Mesendoderm (in vitro differentiated cells): ENCODE results near the gene GFPT1.

Experiments
- DNase-seq: peaks from one replicate; pipeline ENCODE4 v3.0.0; 2013
- H2AK5ac ChIP-seq: 2 replicates; pipeline ENCODE4 v1.6.1; 2013; ENCODE audit warnings: low read length, inconsistent platforms
- H2BK120ac ChIP-seq: 2 replicates; pipeline ENCODE4 v1.6.1; 2013; ENCODE audit warnings: low read depth, mild to moderate bottlenecking, low read length, moderate library complexity, mixed read lengths
- H2BK15ac ChIP-seq: replicated peaks from 2 replicates; pipeline ENCODE4 v1.6.1; 2013; ENCODE audit warnings: low read depth, mild to moderate bottlenecking, moderate library complexity
- H2BK5ac ChIP-seq: 2 replicates; pipeline ENCODE4 v1.6.1; 2013; ENCODE audit warnings: low read length, inconsistent platforms
- H3K18ac ChIP-seq: 2 replicates; pipeline ENCODE4 v1.6.1; 2013; ENCODE audit warnings: mild to moderate bottlenecking, low read length, mixed read lengths
- H3K23ac ChIP-seq: one replicate; pipeline ENCODE4 v1.6.1; 2013; ENCODE audit warnings: low read length
- H3K27ac ChIP-seq: 2 replicates; pipeline ENCODE4 v1.5.1; 2013; ENCODE audit warnings: low read depth, mild to moderate bottlenecking, inconsistent platforms, low read length, moderate library complexity
- H3K27me3 ChIP-seq: 2 replicates; pipeline ENCODE4 v1.6.1; 2013; ENCODE audit warnings: low read length, control low read depth, mild to moderate bottlenecking, inconsistent platforms; ENCODE audit not compliant: insufficient read depth, poor library complexity
- H3K36me3 ChIP-seq: 2 replicates; pipeline ENCODE4 v1.6.1; 2013; ENCODE audit warnings: low read length, inconsistent platforms; ENCODE audit not compliant: control insufficient read depth, insufficient read depth
- H3K4ac ChIP-seq: one replicate; pipeline ENCODE4 v1.6.1; 2013; ENCODE audit warnings: low read depth, mild to moderate bottlenecking, low read length, moderate library complexity
- H3K4me1 ChIP-seq: 2 replicates; pipeline ENCODE4 v1.6.1; 2013; ENCODE audit warnings: low read depth, low read length, inconsistent platforms; ENCODE audit not compliant: control insufficient read depth
- H3K4me2 ChIP-seq: 2 replicates; pipeline ENCODE4 v1.6.1; 2013; ENCODE audit warnings: low read length
- H3K4me3 ChIP-seq: 2 replicates; pipeline ENCODE4 v1.5.1; 2013; ENCODE audit warnings: mild to moderate bottlenecking, low read length
- H3K56ac ChIP-seq: one replicate; pipeline ENCODE4 v1.6.1; 2013; ENCODE audit warnings: low read length
- H3K79me1 ChIP-seq: 2 replicates; pipeline ENCODE4 v1.6.1; 2013; ENCODE audit warnings: low read length, inconsistent platforms
- H3K79me2 ChIP-seq: 2 replicates; pipeline ENCODE4 v1.6.1; 2013; ENCODE audit warnings: mild to moderate bottlenecking, low read length; ENCODE audit not compliant: control insufficient read depth, insufficient read depth
- H3K9ac ChIP-seq: 2 replicates; pipeline ENCODE4 v1.6.1; 2013; ENCODE audit warnings: low read length, inconsistent platforms
- H4K5ac ChIP-seq: one replicate; pipeline ENCODE4 v1.6.1; 2013; ENCODE audit warnings: low read length
- H4K8ac ChIP-seq: one replicate; pipeline ENCODE4 v1.6.1; 2013; ENCODE audit warnings: low read depth, mild to moderate bottlenecking, control low read depth, low read length, moderate library complexity
- WGBS: extraction: QIAGEN DNeasy Blood & Tissue Kit; methylation state at CpG from one replicate; pipeline ENCODE4 v1.1.7; 2013; ENCODE audit warnings: low lambda C conversion rate, missing lambda C conversion rate; ENCODE audit not compliant: insufficient coverage; ENCODE audit errors: extremely low coverage; 5-methylcytosine and 5-hydroxymethylcytosine counted together

The GFPT1 gene

GRCh38 chr2:69304656-69305055 is 82.4 kb downstream of the GFPT1 start:
- no peak overlapping the region for H2BK5ac ChIP-seq
- H4K8ac ChIP-seq = no peak overlapping the region
- H3K4ac ChIP-seq = no peak overlapping the region
- H3K4me3 ChIP-seq = no peak overlapping the region
- no peak overlapping the region for H3K27ac ChIP-seq
- no peaks in the 10 kb centered on the region for H3K79me2 ChIP-seq
- H2BK120ac ChIP-seq = no peak overlapping the region
- H3K23ac ChIP-seq = no peak overlapping the region
- no peak overlapping the region for H4K5ac ChIP-seq
- no peak overlapping the region for H2AK5ac ChIP-seq
- no peaks in the 10 kb centered on the region for H3K27me3 ChIP-seq
- H2BK15ac ChIP-seq = no peak overlapping the region
- no peaks in the 10 kb centered on the region for H3K36me3 ChIP-seq
- H3K56ac ChIP-seq = no peak overlapping the region
- no peak overlapping the region for H3K18ac ChIP-seq
- no CpG with 5 or more reads among the region's 13 CpGs for WGBS
- H3K9ac ChIP-seq = no peak overlapping the region
- no peak overlapping the region for H3K4me2 ChIP-seq
- no peak for DNase-seq
- peaks cover 5% of the 10 kb centered on the region for H3K4me1 ChIP-seq
- no peaks in the 10 kb centered on the region for H3K79me1 ChIP-seq

DNA sequence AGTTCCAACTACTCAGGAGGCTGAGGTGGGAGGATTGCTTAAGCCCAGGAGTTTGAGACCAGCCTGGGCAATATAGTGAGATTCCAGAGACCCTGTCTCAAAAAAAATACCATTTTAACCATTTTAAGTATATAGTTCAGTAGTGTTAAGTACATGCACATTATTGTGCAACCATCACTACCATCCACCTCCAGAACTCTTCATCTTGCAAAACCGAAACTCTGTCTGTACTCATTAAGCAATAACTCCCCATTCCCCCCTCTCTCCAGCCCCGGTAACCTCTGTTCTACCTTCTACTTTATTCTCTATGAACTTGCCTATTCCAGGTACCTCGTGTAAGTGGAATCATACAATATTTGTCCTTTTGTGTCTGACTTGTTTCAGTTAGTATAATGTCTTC is 86.4 kb downstream of the GFPT1 start:
- no peaks in the 10 kb centered on the region for H3K27me3 ChIP-seq
- H3K56ac ChIP-seq = no peak overlapping the region
- no peak overlapping the region for H3K27ac ChIP-seq
- DNase-seq = no peak
- no peak overlapping the region for H2AK5ac ChIP-seq
- H3K4ac ChIP-seq = no peak overlapping the region
- no CpG with 5 or more reads among the region's 3 CpGs for WGBS
- no peak overlapping the region for H3K4me2 ChIP-seq
- H3K4me1 ChIP-seq = no peaks in the 10 kb centered on the region
- no peak overlapping the region for H2BK5ac ChIP-seq
- H2BK15ac ChIP-seq = no peak overlapping the region
- H3K9ac ChIP-seq = no peak overlapping the region
- H3K36me3 ChIP-seq = no peaks in the 10 kb centered on the region
- no peak overlapping the region for H4K5ac ChIP-seq
- H3K79me2 ChIP-seq = no peaks in the 10 kb centered on the region
- no peaks in the 10 kb centered on the region for H3K79me1 ChIP-seq
- H3K4me3 ChIP-seq = no peak overlapping the region
- no peak overlapping the region for H3K23ac ChIP-seq
- H2BK120ac ChIP-seq = no peak overlapping the region
- H4K8ac ChIP-seq = no peak overlapping the region
- H3K18ac ChIP-seq = no peak overlapping the region

DNA sequence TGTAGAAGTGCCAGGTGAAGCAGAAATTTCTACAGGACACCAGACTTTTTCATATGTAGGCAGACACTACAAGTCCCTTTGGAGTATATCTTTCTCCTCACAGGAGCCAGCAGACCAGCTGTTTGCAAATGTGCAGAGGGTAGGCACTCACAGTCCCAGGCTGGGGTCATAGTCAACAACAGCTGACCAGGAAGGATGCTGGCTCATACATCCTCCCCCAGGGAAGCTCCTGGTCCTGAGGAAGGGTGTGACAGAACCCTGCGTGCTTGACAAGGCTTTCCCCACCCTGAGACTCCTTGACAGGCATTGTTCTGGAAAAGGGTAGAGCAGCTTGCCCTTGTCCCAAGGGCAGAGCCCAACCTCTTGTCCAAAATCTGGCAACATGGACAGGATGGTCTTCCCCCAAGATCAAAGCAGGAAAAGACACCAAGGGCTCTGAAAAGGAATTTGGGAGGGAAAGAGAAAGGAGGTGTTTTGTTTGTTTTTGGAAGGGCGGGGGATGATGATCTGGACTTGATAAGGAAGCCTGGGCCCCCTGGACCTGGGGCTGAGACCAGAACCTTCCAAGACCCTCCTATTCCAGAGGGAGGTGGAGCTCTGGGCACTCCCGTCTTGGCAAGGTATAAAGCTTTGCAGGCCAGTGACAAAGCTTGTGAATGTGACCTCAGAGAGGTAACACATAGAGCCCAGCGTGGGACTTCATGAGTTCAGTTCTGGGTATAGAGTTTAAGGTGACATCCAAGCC is 87.1 kb downstream of the GFPT1 start:
- Histone ChIP-seq H3K27ac (no peak overlapping the region), H3K4me1 (no peaks in the 10 kb centered on the region), H2BK120ac (no peak overlapping the region), H3K4me3 (no peak overlapping the region), H2BK5ac (no peak overlapping the region), H3K9ac (no peak overlapping the region), H3K79me1 (no peaks in the 10 kb centered on the region), H3K79me2 (no peaks in the 10 kb centered on the region), H2AK5ac (no peak overlapping the region), H3K23ac (no peak overlapping the region), H3K4ac (no peak overlapping the region), H3K27me3 (no peaks in the 10 kb centered on the region), H3K36me3 (no peaks in the 10 kb centered on the region), H3K4me2 (no peak overlapping the region), H3K56ac (no peak overlapping the region), H3K18ac (no peak overlapping the region), H2BK15ac (no peak overlapping the region), H4K5ac (no peak overlapping the region), H4K8ac (no peak overlapping the region)
- 100% methylated on average over 1 of the region's 4 CpGs for WGBS
- no peak for DNase-seq

DNA sequence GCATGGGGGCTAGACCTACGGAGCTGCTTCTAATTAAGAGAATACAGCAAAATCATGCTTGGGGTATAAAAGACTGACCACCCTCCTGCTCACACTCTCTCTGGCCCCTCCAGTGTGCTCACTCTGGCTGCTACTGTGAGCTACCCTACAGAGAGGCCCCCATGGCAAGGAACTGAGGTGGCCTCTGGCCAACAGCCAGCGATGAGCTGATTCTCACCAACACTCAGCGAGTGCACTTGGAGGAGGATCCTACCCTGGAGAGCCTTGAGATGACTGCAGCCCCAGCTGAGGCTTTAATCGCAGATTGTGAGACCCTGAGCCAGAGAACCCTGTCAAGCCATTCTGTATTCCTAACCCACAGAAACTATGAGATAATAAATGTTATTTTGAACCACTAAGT is 88.2 kb downstream of the GFPT1 start:
- no peak overlapping the region for H3K9ac ChIP-seq
- H3K4me1 ChIP-seq = no peaks in the 10 kb centered on the region
- no peak overlapping the region for H2AK5ac ChIP-seq
- H3K27me3 ChIP-seq = no peaks in the 10 kb centered on the region
- H2BK5ac ChIP-seq = no peak overlapping the region
- no peaks in the 10 kb centered on the region for H3K79me2 ChIP-seq
- no peak overlapping the region for H3K27ac ChIP-seq
- no peak overlapping the region for H3K4me3 ChIP-seq
- no peak overlapping the region for H3K23ac ChIP-seq
- no peaks in the 10 kb centered on the region for H3K79me1 ChIP-seq
- no peak overlapping the region for H3K18ac ChIP-seq
- no peaks in the 10 kb centered on the region for H3K36me3 ChIP-seq
- H3K56ac ChIP-seq = no peak overlapping the region
- H2BK15ac ChIP-seq = no peak overlapping the region
- H4K8ac ChIP-seq = no peak overlapping the region
- DNase-seq = no peak
- no peak overlapping the region for H3K4ac ChIP-seq
- H4K5ac ChIP-seq = no peak overlapping the region
- WGBS = no CpG with 5 or more reads among the region's 4 CpGs
- H2BK120ac ChIP-seq = no peak overlapping the region
- H3K4me2 ChIP-seq = no peak overlapping the region

- Histone ChIP-seq H3K79me2 (no peaks in the 10 kb centered on the region), H2BK120ac (no peak overlapping the region), H2BK15ac (no peak overlapping the region), H3K4me1 (no peaks in the 10 kb centered on the region), H2AK5ac (no peak overlapping the region), H3K27ac (no peak overlapping the region), H4K8ac (no peak overlapping the region), H3K56ac (no peak overlapping the region), H3K36me3 (no peaks in the 10 kb centered on the region), H4K5ac (no peak overlapping the region), H3K4ac (no peak overlapping the region), H3K9ac (no peak overlapping the region), H3K79me1 (no peaks in the 10 kb centered on the region), H3K4me3 (no peak overlapping the region), H2BK5ac (no peak overlapping the region), H3K23ac (no peak overlapping the region), H3K18ac (no peak overlapping the region), H3K4me2 (no peak overlapping the region), H3K27me3 (no peaks in the 10 kb centered on the region)
- DNase-seq = no peak
- no CpG with 5 or more reads among the region's 7 CpGs for WGBS
Measured at GRCh38 chr2:69298261-69298660, 88.8 kb downstream of the GFPT1 start.

GRCh38 chr2:69297216-69297615 is 89.8 kb downstream of the GFPT1 start:
- Histone ChIP-seq H3K4me1 (no peaks in the 10 kb centered on the region), H2BK120ac (no peak overlapping the region), H3K4ac (no peak overlapping the region), H2BK15ac (no peak overlapping the region), H3K79me2 (no peaks in the 10 kb centered on the region), H3K27ac (no peak overlapping the region), H2AK5ac (no peak overlapping the region), H4K5ac (no peak overlapping the region), H3K4me3 (no peak overlapping the region), H3K18ac (no peak overlapping the region), H3K9ac (no peak overlapping the region), H2BK5ac (no peak overlapping the region), H3K56ac (no peak overlapping the region), H3K79me1 (no peaks in the 10 kb centered on the region), H3K36me3 (no peaks in the 10 kb centered on the region), H4K8ac (no peak overlapping the region), H3K27me3 (no peaks in the 10 kb centered on the region), H3K23ac (no peak overlapping the region), H3K4me2 (no peak overlapping the region)
- WGBS = no CpG with 5 or more reads among the region's 12 CpGs
- DNase-seq = no peak
